Gastroesophageal sphincter (tissue), 4 donors: ENCODE results near the gene CXorf49. TPM values are rescaled to one million over a fixed set of nuclear protein-coding genes. Genes with fewer than 3 reads are reported as not detected.

Experiments used
- ATAC-seq: fragments of 150-250 bp; one replicate; pipeline ENCODE4 v1.9.1; 2016; ENCODE audit warnings: mild to moderate bottlenecking, moderate library complexity
- H3K27ac ChIP-seq, 4 donors: fragments of 200-600 bp; sonication (generic) in 3 of 4; 1 replicate in 3 of 4; 2 replicates in 1 of 4; pipeline ENCODE4 v1.5.1; 2016 to 2019
- H3K27me3 ChIP-seq: fragments of 200-600 bp; sonication (generic); one replicate; pipeline ENCODE4 v1.5.1; 2019
- H3K36me3 ChIP-seq, 2 donors: fragments of 200-600 bp; sonication (generic); one replicate each; pipeline ENCODE4 v1.5.1; 2019; ENCODE audit warnings: control low read depth in 1 of 2
- H3K4me1 ChIP-seq, 3 donors: fragments of 200-600 bp; sonication (generic); 1 replicate in 2 of 3; 2 replicates in 1 of 3; pipeline ENCODE4 v1.5.1; 2016 to 2019; ENCODE audit warnings: control low read depth in 2 of 3
- H3K4me3 ChIP-seq, 2 donors: fragments of 200-600 bp; sonication (generic); one replicate each; pipeline ENCODE4 v1.5.1; 2019; ENCODE audit warnings: mild to moderate bottlenecking in 1 of 2, moderate library complexity in 1 of 2
- H3K9me3 ChIP-seq, 3 donors: fragments of 200-600 bp; sonication (generic); one replicate each; pipeline ENCODE4 v1.5.1; 2017 to 2019; ENCODE audit warnings: control low read depth in 2 of 3
- CTCF ChIP-seq, 4 experiments: fragments of 200-600 bp in 2 of 4; fragments of 450-650 bp in 2 of 4; sonication (generic) in 1 of 4; IDR thresholded peaks; one replicate each; pipeline ENCODE4 v1.5.1; 2017 to 2019; ENCODE audit warnings: antibody characterized with exemption in 4 of 4, mild to moderate bottlenecking in 2 of 4, moderate library complexity in 2 of 4
- EP300 ChIP-seq: sonication (generic); formaldehyde crosslinking; IDR thresholded peaks from one replicate; pipeline ENCODE4 v1.6.1; 2017; ENCODE audit warnings: antibody characterized with exemption, mild to moderate bottlenecking
- POLR2A ChIP-seq, 2 donors: fragments of 450-650 bp; IDR thresholded peaks; one replicate each; pipeline ENCODE4 v1.6.1; 2017; ENCODE audit warnings: antibody characterized with exemption in 2 of 2, mild to moderate bottlenecking in 2 of 2, moderate library complexity in 1 of 2
- POLR2AphosphoS5 ChIP-seq: sonication (generic); formaldehyde crosslinking; IDR thresholded peaks from one replicate; pipeline ENCODE4 v1.6.1; 2017; ENCODE audit warnings: antibody characterized with exemption
- WGBS, 2 donors: methylation state at CpG; one replicate each; pipeline ENCODE4 v1.1.5; 2018; ENCODE audit warnings: low coverage in 1 of 2; 5-methylcytosine and 5-hydroxymethylcytosine counted together
- small RNA-seq, 4 donors: library from RNA; depleted of rRNA; stranded (forward); fragments of <200 nt; gene quantifications; one replicate each; pipeline ENCODE3, GENCODE V24; 2016
- total RNA-seq, 4 donors: library from RNA; depleted of rRNA; stranded (reverse); fragments of >200 nt; gene quantifications; one replicate each; pipeline ENCODE4 v1.1.0, GENCODE V29; 2016

Gene CXorf49
- total RNA-seq, 4 donors from 2014 or later, result not detected

- no peaks in the 10 kb centered on the region for H3K9me3 ChIP-seq
- TF ChIP-seq POLR2A (IDR thresholded peaks at IDR 0.05) (no peak), POLR2AphosphoS5 (no peak), CTCF (IDR thresholded peaks at IDR 0.05) (no peak), EP300 (no peak)
- H3K4me1 ChIP-seq, result no peaks in the 10 kb centered on the region
- 80% methylated on average over 1 of the region's 48 CpGs; no CpG with 5 or more reads in 1 of the 2 donors for WGBS, 2 donors
- H3K36me3 ChIP-seq, result no peaks in the 10 kb centered on the region
- no peaks in the 10 kb centered on the region for H3K27me3 ChIP-seq
- no peak for ATAC-seq
- no peak overlapping the region for H3K4me3 ChIP-seq
- H3K27ac ChIP-seq, result no peak overlapping the region
Observed at GRCh38 chrX:71666240-71667223, 51.6 kb downstream of the CXorf49 start.

GRCh38 chrX:71665747-71666146 is 52.3 kb downstream of the CXorf49 start:
- no peak overlapping the region for H3K4me3 ChIP-seq
- no peaks in the 10 kb centered on the region for H3K4me1 ChIP-seq
- no peak overlapping the region for H3K27ac ChIP-seq
- ATAC-seq, result no peak
- H3K27me3 ChIP-seq, result no peaks in the 10 kb centered on the region
- H3K9me3 ChIP-seq, result no peaks in the 10 kb centered on the region
- no peaks in the 10 kb centered on the region for H3K36me3 ChIP-seq
- no peak for TF ChIP-seq CTCF (IDR thresholded peaks at IDR 0.05)
- no peak for TF ChIP-seq POLR2A (IDR thresholded peaks at IDR 0.05)
- TF ChIP-seq POLR2AphosphoS5, result no peak
- no peak for TF ChIP-seq EP300
- no CpG with 5 or more reads among the region's 10 CpGs for WGBS, 2 donors

DNA sequence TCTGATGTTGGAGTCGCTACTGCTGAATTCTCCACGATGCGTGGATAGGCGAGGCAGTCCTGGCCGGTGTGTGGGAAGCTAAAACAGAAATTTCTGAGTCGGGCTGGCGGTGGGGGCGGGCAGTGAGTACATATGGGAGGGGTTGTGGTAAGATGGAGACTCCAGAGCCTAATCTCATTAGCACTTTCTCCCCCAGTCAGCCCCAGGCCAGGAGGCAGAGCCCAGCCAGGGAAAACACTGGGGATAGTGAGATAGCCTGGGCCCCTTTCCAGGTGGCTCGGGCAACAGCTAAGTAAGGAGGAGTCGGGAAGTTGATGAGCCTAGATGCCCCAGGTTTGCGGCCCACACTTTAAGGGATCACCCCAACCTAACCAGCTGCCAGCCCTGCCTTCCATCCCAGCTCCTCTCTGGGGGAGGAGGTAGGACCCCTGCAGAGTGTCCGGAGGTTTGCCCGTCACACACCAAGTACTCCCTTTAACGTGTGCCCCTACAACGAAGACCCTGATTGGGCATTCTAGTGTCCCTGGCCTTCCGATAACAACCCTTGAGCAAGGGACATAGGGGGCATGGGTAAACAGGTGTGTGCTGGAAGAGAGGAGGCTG is 53.1 kb downstream of the CXorf49 start:
- TF ChIP-seq CTCF (IDR thresholded peaks at IDR 0.05), result no peak
- no peak for TF ChIP-seq POLR2A (IDR thresholded peaks at IDR 0.05)
- ATAC-seq, result no peak
- no peak overlapping the region for H3K27ac ChIP-seq
- no peaks in the 10 kb centered on the region for H3K36me3 ChIP-seq
- no peaks in the 10 kb centered on the region for H3K27me3 ChIP-seq
- no peaks in the 10 kb centered on the region for H3K4me1 ChIP-seq
- H3K4me3 ChIP-seq, result no peak overlapping the region
- H3K9me3 ChIP-seq, result no peaks in the 10 kb centered on the region
- 86 to 100% methylated on average over 1 to 14 of the region's 16 CpGs for WGBS, 2 donors

Small RNA genes within 50 kb of the gene (small RNA-seq; reads per million reads assigned to genes)
- gene BX276092.4 (0 reads per million in 4 donors), gene BX276092.6 (0 reads per million in 4 donors), gene BX276092.8 (0 reads per million in 4 donors)

Other genes with a start within 250 kb of the CXorf49 start
- gene OGT, start 185.2 kb downstream of the CXorf49 start, total RNA-seq, result 100 to 1,000 TPM in 2 of 4 donors, 10 to 100 TPM in 2; 49.6 to 156 (median 88.8) TPM
- 1 to 10 TPM in 3 of 4 donors, under 1 TPM in 1; 0.89 to 2.6 (median 1.6) TPM for gene GCNA, start 139.8 kb downstream of the CXorf49 start, total RNA-seq
- gene CXCR3, start 99.8 kb downstream of the CXorf49 start, total RNA-seq, result under 1 TPM in 1 of 4 donors, not detected in 3; 0.54 TPM
- gene CXorf49B, start 45.1 kb upstream of the CXorf49 start, total RNA-seq, result not detected
- 10 to 100 TPM; 10.4 to 35.8 (median 13.9) TPM for gene NHSL2, start 192.6 kb upstream of the CXorf49 start, total RNA-seq